Cerebellar nuclear complex (tissue), 1 donor: ENCODE data around the gene CENPU.
"Not testable (repeated sequence)": the region's sequence is repeated elsewhere in the genome, so short reads cannot be mapped to it uniquely, and the experiment has no call there.

Experiments used
- DNase-seq, 2 experiments: peaks; one replicate each; lab custom pipeline; 2025; lab: John Stamatoyannopoulos, UW

CENPU gene

GRCh38 chr4:184733654-184734524, at the start of gene CENPU:
TSS of gene CENPU (minus strand) at chr4:184734096. CDS start at chr4:184734062, 34 bp downstream.
- DNase-seq, result peak; percentile 72 to 92

GRCh38 chr4:184782731-184783373, 49.0 kb upstream of the CENPU start:
- DNase-seq, result no peak

- not testable (repeated sequence) for DNase-seq
Measured at GRCh38 chr4:184779160-184779559, 45.3 kb upstream of the CENPU start.

GRCh38 chr4:184778325-184778724, 44.4 kb upstream of the CENPU start:
- DNase-seq, result no peak

GRCh38 chr4:184776821-184777220, 42.9 kb upstream of the CENPU start:
- DNase-seq, result no peak

GRCh38 chr4:184775854-184776555, 42.1 kb upstream of the CENPU start:
- no peak for DNase-seq

- no peak for DNase-seq
Measured at GRCh38 chr4:184774152-184774551, 40.3 kb upstream of the CENPU start.

GRCh38 chr4:184771416-184771815, 37.5 kb upstream of the CENPU start:
- no peak for DNase-seq

GRCh38 chr4:184769141-184769765, 35.4 kb upstream of the CENPU start:
- DNase-seq, result no peak

GRCh38 chr4:184768296-184768695, 34.4 kb upstream of the CENPU start:
- no peak for DNase-seq

GRCh38 chr4:184766446-184766845, 32.5 kb upstream of the CENPU start:
- no peak for DNase-seq

GRCh38 chr4:184765473-184766340, 31.8 kb upstream of the CENPU start:
- no peak for DNase-seq

GRCh38 chr4:184764601-184765000, 30.7 kb upstream of the CENPU start:
- no peak for DNase-seq

GRCh38 chr4:184763150-184763780, 29.4 kb upstream of the CENPU start:
- no peak for DNase-seq

- no peak for DNase-seq
Measured at GRCh38 chr4:184762100-184762499, 28.2 kb upstream of the CENPU start.

GRCh38 chr4:184760681-184761080, 26.8 kb upstream of the CENPU start:
- no peak for DNase-seq

GRCh38 chr4:184757810-184758209, 23.9 kb upstream of the CENPU start:
- no peak for DNase-seq

GRCh38 chr4:184756399-184756798, 22.5 kb upstream of the CENPU start:
- no peak for DNase-seq

GRCh38 chr4:184755278-184755677, 21.4 kb upstream of the CENPU start:
- no peak for DNase-seq

- no peak for DNase-seq
Measured at GRCh38 chr4:184752496-184753275, 18.8 kb upstream of the CENPU start.
